D721Med (cell line): ENCODE data around the gene CTBP2.

Experiments used
- DNase-seq: peaks from one replicate; pipeline ENCODE4 v3.0.0; 2011; ENCODE audit warnings: low spot score; ENCODE audit not compliant: insufficient read length
- FAIRE-seq: peaks from 2 replicates; lab custom pipeline; 2011; peaks lifted over from hg19 to GRCh38; lab: Jason Lieb, UNC
- TF ChIP-seq, protein P1 (sequence below): IDR thresholded peaks from 2 replicates; pipeline ENCODE4 v1.5.1; 2012; ENCODE audit warnings: mild to moderate bottlenecking, control low read depth; ENCODE audit not compliant: insufficient read depth; ENCODE audit errors: missing control alignments

Gene CTBP2

DNA sequence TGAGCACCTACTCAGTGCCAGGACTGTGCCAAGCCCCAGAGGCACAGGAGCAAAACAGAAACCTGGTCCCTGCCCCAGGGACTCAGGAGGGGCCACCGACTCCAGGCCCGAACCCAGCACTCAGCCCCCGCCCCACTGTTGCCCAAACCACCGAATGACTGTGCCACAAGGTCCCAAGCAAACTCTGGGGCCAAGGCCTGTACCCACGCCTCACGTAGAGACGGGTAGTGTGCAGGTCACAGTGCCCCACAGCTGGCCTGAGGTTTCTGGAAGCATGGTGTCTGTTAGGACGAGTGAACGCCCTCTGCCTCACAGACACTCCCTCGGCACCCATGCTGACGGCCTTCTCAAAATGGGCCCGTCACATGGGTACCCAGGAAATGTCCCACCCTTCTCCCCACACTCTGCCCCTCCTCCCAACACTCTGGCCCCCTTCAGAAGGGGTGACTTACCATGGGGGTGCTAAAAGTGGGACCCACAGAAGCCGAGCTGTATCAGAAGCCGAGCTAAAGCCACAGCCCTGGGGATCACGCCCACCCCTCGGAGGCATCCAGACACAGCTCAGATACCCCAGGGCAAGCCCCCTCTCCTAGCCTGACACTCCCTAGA, 44.2 kb downstream of the CTBP2 start:
- TF ChIP-seq, protein P1, sequence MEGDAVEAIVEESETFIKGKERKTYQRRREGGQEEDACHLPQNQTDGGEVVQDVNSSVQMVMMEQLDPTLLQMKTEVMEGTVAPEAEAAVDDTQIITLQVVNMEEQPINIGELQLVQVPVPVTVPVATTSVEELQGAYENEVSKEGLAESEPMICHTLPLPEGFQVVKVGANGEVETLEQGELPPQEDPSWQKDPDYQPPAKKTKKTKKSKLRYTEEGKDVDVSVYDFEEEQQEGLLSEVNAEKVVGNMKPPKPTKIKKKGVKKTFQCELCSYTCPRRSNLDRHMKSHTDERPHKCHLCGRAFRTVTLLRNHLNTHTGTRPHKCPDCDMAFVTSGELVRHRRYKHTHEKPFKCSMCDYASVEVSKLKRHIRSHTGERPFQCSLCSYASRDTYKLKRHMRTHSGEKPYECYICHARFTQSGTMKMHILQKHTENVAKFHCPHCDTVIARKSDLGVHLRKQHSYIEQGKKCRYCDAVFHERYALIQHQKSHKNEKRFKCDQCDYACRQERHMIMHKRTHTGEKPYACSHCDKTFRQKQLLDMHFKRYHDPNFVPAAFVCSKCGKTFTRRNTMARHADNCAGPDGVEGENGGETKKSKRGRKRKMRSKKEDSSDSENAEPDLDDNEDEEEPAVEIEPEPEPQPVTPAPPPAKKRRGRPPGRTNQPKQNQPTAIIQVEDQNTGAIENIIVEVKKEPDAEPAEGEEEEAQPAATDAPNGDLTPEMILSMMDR: no peak
- FAIRE-seq (no peak), DNase-seq (no peak)

GRCh38 chr10:125115409-125115808, 45.0 kb downstream of the CTBP2 start:
- DNase-seq: no peak
- TF ChIP-seq, protein P1: no peak
- no peak for FAIRE-seq

DNA sequence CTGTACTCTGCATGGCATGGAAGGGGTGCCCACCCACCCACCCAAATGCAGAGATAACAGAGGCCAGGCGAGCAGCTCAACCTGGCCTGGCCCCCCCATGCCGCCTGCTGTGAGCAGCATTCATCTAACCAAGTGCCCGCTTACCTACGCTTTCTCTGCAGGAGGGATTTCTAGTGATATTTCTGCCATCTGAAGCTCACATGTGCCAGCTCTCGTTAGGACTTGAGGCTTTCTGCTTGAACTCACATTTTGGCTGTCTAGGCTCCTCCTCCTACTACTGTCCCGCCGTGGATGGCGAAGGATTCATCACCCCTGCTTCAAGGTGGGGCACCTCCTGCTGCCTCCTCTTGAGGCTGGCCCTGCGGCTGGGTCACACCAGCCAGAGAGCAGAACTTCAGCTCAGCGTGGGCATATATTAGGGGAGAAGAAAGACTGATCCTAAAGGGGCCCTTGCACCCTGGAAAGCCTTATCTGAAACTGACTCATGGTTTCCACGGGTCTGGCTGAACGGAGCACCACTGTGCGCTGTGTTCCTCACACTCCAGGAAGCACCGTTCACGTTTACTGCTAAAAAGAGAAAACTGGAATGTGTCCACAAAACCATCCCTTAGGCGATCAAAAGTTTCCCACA, 45.5 kb downstream of the CTBP2 start:
- TF ChIP-seq, protein P1: no peak
- no peak for FAIRE-seq
- no peak for DNase-seq

DNA sequence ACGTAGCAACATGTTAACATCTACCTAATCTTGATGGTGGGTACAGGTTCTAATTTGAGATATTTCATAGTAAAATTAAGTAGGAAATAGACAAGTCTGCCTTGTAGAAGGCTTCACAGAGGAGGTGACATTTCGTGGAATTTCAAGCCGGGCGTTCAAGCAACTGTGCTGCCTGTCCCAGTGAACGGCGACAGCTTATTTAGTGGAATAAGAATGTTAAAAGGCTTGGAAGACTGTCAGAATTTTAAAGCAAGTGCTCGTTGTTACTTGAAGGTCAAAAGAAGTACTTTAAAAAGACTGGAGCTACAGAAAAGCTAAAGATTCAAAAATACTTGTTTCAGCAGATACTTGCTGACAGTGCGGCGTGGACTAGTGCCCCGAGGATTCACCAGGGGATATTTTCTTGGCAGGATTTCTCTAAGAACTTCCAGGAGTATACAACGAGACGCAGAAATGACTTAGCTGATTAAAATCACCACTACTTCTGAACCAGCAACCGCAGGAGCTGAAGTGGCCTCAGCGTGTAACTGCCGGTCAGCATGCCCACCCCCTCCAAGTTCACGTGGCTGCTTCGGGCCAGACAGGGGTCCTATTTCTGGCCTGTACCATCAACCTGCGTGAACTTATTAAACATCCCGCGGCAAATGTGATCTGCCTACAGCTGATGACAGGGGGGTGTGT, 46.5 kb downstream of the CTBP2 start:
- DNase-seq (no peak), FAIRE-seq (no peak)
- TF ChIP-seq, protein P1: no peak

- TF ChIP-seq, protein P1: no peak
- DNase-seq: no peak
- no peak for FAIRE-seq
Observed at GRCh38 chr10:125112697-125113494, 47.5 kb downstream of the CTBP2 start.

DNA sequence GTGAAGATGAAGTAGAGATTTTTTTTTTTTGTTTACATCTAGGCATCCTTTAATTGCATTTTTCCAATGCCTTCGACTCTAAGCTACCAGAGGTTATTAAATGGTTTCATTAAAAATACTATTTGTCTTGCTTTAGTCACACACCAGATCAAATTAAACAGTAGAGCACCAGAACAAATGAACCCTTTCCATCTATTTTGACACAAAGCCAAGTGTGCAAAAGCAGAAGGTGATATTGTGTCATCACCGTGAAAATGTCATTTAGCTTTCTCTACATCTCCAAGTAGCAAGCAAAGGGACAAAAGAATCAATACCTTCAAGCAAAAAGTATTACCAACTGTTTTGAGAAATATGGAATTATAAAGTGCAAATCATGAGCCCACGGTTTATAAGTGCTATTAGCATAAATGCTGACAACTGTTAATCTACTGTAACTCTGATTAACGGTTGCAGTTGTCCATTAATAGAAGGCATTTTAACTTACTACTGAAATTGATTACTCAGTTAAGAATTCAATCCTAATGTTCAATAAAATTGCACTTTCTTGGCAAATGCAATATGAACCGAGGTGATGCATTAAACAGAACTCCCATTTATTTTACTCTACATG, 49.1 kb downstream of the CTBP2 start:
- DNase-seq (no peak), FAIRE-seq (no peak)
- TF ChIP-seq, protein P1: no peak
